Type B pancreatic cell (in vitro differentiated cells): ENCODE measurements around the gene TMEM156. TPM values are rescaled to one million over a fixed set of nuclear protein-coding genes. Genes with fewer than 3 reads are reported as not detected.

Experiments used
- DNase-seq: peaks from one replicate; pipeline ENCODE4 v3.0.0; 2021; ENCODE audit warnings: mixed read lengths; ENCODE audit not compliant: unreplicated experiment; ENCODE audit errors: extremely low spot score
- H3K27ac Mint-ChIP-seq: 2 replicates; pipeline ENCODE4 v1.8.0; 2021; ENCODE audit warnings: mild to moderate bottlenecking, mixed read lengths
- H3K27me3 Mint-ChIP-seq: 2 replicates; pipeline ENCODE4 v1.8.0; 2021; ENCODE audit warnings: mixed read lengths
- H3K36me3 Mint-ChIP-seq: 2 replicates; pipeline ENCODE4 v1.8.0; 2021; ENCODE audit warnings: mixed read lengths
- H3K4me1 Mint-ChIP-seq: one replicate; pipeline ENCODE4 v1.8.0; 2021; ENCODE audit warnings: mixed read lengths; ENCODE audit not compliant: unreplicated experiment
- H3K4me3 Mint-ChIP-seq: 2 replicates; pipeline ENCODE4 v1.8.0; 2021; ENCODE audit warnings: mild to moderate bottlenecking, mixed read lengths
- H3K9me3 Mint-ChIP-seq: 2 replicates; pipeline ENCODE4 v1.8.0; 2021; ENCODE audit warnings: mixed read lengths
- total RNA-seq: library from RNA; stranded (reverse); gene quantifications from 2 replicates; pipeline ENCODE4 v1.2.1, GENCODE V29; 2021; ENCODE audit warnings: low replicate concordance
- TF ChIP-seq, protein P1 (sequence below): fragments of 200-600 bp; sonication (generic); conservative IDR thresholded peaks from 2 replicates; pipeline ENCODE4 v1.5.0; 2021; ENCODE audit warnings: antibody characterized with exemption, mild to moderate bottlenecking

TMEM156 gene
- total RNA-seq, 1 donor from 2014 or later, result not detected

DNA sequence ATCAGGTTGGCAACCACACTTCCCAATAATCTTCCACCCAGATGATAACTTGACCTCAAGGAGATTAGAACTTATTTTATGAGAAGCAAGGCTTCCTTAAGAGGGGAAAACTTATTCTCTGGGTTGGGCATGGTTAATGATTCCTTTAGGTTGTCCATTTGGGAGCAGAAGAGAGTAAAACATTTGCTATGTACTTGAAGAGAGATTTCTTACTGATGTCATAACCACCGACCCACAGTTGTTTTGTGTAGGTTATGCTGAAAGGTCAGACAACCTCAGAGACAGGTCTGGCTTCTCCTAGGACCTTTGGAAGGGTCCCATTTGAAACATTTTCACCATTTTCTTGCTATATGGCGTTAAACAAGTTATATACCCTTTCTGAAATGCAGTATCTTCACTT is 108.5 kb downstream of the TMEM156 start:
- Mint-ChIP-seq H3K27ac (no peak overlapping the region), H3K9me3 (no peaks in the 10 kb centered on the region), H3K36me3 (peaks cover 13% of the 10 kb centered on the region), H3K27me3 (no peaks in the 10 kb centered on the region), H3K4me3 (no peak overlapping the region), H3K4me1 (no peaks in the 10 kb centered on the region)
- DNase-seq, result no peak
- TF ChIP-seq, protein P1, sequence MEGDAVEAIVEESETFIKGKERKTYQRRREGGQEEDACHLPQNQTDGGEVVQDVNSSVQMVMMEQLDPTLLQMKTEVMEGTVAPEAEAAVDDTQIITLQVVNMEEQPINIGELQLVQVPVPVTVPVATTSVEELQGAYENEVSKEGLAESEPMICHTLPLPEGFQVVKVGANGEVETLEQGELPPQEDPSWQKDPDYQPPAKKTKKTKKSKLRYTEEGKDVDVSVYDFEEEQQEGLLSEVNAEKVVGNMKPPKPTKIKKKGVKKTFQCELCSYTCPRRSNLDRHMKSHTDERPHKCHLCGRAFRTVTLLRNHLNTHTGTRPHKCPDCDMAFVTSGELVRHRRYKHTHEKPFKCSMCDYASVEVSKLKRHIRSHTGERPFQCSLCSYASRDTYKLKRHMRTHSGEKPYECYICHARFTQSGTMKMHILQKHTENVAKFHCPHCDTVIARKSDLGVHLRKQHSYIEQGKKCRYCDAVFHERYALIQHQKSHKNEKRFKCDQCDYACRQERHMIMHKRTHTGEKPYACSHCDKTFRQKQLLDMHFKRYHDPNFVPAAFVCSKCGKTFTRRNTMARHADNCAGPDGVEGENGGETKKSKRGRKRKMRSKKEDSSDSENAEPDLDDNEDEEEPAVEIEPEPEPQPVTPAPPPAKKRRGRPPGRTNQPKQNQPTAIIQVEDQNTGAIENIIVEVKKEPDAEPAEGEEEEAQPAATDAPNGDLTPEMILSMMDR, result no peak

DNA sequence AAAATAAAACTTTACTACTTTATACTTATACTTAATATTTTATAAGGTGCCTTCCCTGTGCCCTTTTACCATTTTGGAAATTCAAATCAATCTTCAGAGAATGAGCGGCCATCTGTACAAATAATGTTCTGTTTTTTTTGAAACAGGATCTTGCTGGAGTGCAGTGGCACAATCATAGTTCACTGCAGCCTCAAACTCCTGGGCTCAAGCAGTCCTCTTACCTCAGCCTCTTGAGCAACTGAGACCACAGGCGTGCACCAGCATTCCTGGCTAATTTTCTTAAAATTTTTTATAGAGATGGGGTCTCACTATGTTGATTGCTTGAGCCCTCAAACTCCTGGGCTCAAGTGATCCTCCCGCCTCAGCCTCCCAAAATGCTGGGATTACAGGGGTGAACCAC is 111.1 kb downstream of the TMEM156 start:
- DNase-seq, result no peak
- H3K36me3 Mint-ChIP-seq, result peaks cover 10% of the 10 kb centered on the region
- no peaks in the 10 kb centered on the region for H3K4me1 Mint-ChIP-seq
- H3K27me3 Mint-ChIP-seq, result no peaks in the 10 kb centered on the region
- TF ChIP-seq, protein P1, result no peak
- no peak overlapping the region for H3K27ac Mint-ChIP-seq
- no peak overlapping the region for H3K4me3 Mint-ChIP-seq
- peaks cover 1% of the 10 kb centered on the region for H3K9me3 Mint-ChIP-seq

DNA sequence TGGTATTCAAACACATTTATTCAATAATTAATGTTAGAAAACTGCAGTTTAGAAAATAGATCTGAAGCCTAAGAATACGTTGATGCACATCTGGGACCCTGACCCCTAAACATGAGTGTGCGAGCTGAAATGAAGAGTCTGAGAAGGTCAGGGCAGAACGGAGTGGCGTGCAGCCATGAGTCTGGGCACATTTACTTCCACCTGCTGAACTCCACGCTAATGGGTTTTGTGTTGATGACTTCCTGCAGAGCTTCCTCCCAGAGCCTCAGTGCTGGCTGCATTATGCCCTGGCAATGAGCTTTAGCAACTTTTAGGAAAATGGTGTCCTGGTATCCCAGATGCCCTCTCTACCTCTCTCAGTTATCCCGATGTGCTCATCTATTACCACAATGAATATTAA is 111.5 kb downstream of the TMEM156 start:
- TF ChIP-seq, protein P1, result no peak
- Mint-ChIP-seq H3K36me3 (peaks cover 15% of the 10 kb centered on the region), H3K27ac (no peak overlapping the region), H3K4me3 (no peak overlapping the region), H3K9me3 (peaks cover 4% of the 10 kb centered on the region), H3K4me1 (no peaks in the 10 kb centered on the region), H3K27me3 (no peaks in the 10 kb centered on the region)
- DNase-seq, result no peak

DNA sequence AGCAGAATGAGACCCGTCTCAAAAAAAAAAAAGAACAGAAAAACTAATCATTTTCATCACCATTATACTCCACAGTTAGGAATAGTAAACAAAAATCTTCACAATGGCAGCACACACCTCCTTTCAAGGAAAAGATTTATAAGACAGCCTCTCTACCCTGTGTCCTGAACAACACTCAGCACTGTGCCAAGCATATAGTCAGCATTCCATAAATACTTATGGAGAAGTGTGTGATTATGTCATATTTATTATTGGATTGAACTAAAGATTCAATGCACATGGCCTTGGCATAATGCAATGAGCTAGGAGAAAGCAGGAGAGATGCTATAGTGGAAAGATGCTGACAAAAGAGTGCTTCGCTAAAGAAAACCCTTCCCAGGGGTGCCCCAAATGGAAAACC is 112.0 kb downstream of the TMEM156 start:
- no peak for DNase-seq
- H3K9me3 Mint-ChIP-seq, result peaks cover 4% of the 10 kb centered on the region
- no peak overlapping the region for H3K4me3 Mint-ChIP-seq
- peaks cover 17% of the 10 kb centered on the region for H3K36me3 Mint-ChIP-seq
- H3K27ac Mint-ChIP-seq, result no peak overlapping the region
- no peaks in the 10 kb centered on the region for H3K4me1 Mint-ChIP-seq
- no peaks in the 10 kb centered on the region for H3K27me3 Mint-ChIP-seq
- TF ChIP-seq, protein P1, result no peak

DNA sequence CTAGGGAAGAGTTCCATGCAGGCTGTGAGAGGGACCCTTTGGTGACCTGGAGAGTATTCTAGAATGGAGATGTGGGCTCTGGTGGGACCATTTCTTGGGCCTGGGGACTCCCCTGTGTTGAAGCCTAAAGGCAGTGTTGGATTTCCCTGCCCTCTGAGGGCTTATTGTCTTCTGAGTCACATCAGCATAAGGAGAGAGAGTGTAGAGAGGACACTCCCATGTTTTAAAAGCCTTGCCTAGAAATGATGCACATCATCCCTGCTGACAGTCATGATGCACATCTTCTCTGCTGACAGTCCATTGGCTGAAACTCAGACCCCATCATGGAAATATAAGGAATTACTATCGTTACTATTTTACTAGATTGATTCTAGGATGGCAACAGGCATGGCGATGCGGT is 112.7 kb downstream of the TMEM156 start:
- no peak overlapping the region for H3K27ac Mint-ChIP-seq

More for the DNA sequence above, 112.7 kb downstream of the TMEM156 start:
- H3K27me3 Mint-ChIP-seq, result no peaks in the 10 kb centered on the region
- no peak overlapping the region for H3K4me3 Mint-ChIP-seq
- TF ChIP-seq, protein P1, result no peak
- H3K4me1 Mint-ChIP-seq, result no peaks in the 10 kb centered on the region
- peaks cover 4% of the 10 kb centered on the region for H3K9me3 Mint-ChIP-seq
- peaks cover 20% of the 10 kb centered on the region for H3K36me3 Mint-ChIP-seq
- DNase-seq, result no peak
